ENCODE results near the gene AHNAK2. TPM values are rescaled to one million over a fixed set of nuclear protein-coding genes. Genes with fewer than 3 reads are reported as not detected.

Gene AHNAK2
- total RNA-seq, 1 experiment from 2014 or later = 223 TPM

- intact Hi-C loops (cut with micrococcal nuclease; ENCODE audit: unreplicated experiment) = no loop called here
- ATAC-seq (no peak), DNase-seq (ENCODE audit: low read depth, low spot score) (no peak)
- TF ChIP-seq, protein P1, sequence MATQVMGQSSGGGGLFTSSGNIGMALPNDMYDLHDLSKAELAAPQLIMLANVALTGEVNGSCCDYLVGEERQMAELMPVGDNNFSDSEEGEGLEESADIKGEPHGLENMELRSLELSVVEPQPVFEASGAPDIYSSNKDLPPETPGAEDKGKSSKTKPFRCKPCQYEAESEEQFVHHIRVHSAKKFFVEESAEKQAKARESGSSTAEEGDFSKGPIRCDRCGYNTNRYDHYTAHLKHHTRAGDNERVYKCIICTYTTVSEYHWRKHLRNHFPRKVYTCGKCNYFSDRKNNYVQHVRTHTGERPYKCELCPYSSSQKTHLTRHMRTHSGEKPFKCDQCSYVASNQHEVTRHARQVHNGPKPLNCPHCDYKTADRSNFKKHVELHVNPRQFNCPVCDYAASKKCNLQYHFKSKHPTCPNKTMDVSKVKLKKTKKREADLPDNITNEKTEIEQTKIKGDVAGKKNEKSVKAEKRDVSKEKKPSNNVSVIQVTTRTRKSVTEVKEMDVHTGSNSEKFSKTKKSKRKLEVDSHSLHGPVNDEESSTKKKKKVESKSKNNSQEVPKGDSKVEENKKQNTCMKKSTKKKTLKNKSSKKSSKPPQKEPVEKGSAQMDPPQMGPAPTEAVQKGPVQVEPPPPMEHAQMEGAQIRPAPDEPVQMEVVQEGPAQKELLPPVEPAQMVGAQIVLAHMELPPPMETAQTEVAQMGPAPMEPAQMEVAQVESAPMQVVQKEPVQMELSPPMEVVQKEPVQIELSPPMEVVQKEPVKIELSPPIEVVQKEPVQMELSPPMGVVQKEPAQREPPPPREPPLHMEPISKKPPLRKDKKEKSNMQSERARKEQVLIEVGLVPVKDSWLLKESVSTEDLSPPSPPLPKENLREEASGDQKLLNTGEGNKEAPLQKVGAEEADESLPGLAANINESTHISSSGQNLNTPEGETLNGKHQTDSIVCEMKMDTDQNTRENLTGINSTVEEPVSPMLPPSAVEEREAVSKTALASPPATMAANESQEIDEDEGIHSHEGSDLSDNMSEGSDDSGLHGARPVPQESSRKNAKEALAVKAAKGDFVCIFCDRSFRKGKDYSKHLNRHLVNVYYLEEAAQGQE (IDR thresholded peaks at IDR 0.05; ENCODE audit: insufficient read depth in 1 of 2, low read depth in 2 of 2, low read length in 1 of 2) = no peak
- TF ChIP-seq POLR2AphosphoS5 (IDR thresholded peaks at IDR 0.05; ENCODE audit: low read depth, low read length) = no peak
- TF ChIP-seq SIN3A (IDR thresholded peaks at IDR 0.05; ENCODE audit: borderline replicate concordance, insufficient read depth, low read depth, low read length) = no peak
- TF ChIP-seq, protein P2, sequence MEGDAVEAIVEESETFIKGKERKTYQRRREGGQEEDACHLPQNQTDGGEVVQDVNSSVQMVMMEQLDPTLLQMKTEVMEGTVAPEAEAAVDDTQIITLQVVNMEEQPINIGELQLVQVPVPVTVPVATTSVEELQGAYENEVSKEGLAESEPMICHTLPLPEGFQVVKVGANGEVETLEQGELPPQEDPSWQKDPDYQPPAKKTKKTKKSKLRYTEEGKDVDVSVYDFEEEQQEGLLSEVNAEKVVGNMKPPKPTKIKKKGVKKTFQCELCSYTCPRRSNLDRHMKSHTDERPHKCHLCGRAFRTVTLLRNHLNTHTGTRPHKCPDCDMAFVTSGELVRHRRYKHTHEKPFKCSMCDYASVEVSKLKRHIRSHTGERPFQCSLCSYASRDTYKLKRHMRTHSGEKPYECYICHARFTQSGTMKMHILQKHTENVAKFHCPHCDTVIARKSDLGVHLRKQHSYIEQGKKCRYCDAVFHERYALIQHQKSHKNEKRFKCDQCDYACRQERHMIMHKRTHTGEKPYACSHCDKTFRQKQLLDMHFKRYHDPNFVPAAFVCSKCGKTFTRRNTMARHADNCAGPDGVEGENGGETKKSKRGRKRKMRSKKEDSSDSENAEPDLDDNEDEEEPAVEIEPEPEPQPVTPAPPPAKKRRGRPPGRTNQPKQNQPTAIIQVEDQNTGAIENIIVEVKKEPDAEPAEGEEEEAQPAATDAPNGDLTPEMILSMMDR (IDR thresholded peaks at IDR 0.05) = no peak
- no peak for TF ChIP-seq TCF7L2 (IDR thresholded peaks at IDR 0.05; ENCODE audit: low read depth, low read length)
- BruUV-seq (replicated peaks) = no TSS peak
- no peak overlapping the region for H3K27ac ChIP-seq (ENCODE audit: low read length)
- H3K27me3 ChIP-seq (ENCODE audit: control insufficient read depth, insufficient read depth, low read length) = no peaks in the 10 kb centered on the region
- H3K36me3 ChIP-seq (ENCODE audit: control insufficient read depth, insufficient read depth, low read length) = no peaks in the 10 kb centered on the region
- H3K4me3 ChIP-seq (ENCODE audit: low read depth in 2 of 2, low read length in 2 of 2) = no peak overlapping the region
- ChIA-PET CTCF (interaction anchor here (0.5 kb wide), 1 partner anchor 50 kb away, joined by 3 read pairs; no protein-coding TSS in a partner anchor), POLR2A (interaction anchor here (0.7 kb wide), 1 partner anchor 16 kb away, joined by 3 read pairs; no protein-coding TSS in a partner anchor)
- in situ Hi-C loops (cut with HindIII; ENCODE audit: low pct_unique_long_range_greater_than_20kb, low sequenced_read_pairs) = no loop called here
- H3K4me1 ChIP-seq (ENCODE audit: control insufficient read depth, insufficient read depth, low read length) = no peaks in the 10 kb centered on the region; the same call in 1 of the 2 replicates
- H3K9me3 ChIP-seq (ENCODE audit: control insufficient read depth, insufficient read depth, low read depth, low read length) = no peaks in the 10 kb centered on the region
Observed at GRCh38 chr14:104925214-104925854, 52.8 kb downstream of the AHNAK2 start.

GRCh38 chr14:104924421-104925213, 53.6 kb downstream of the AHNAK2 start, which contains the start of gene PLD4:
PLD4 (plus strand) TSS chr14:104924879; CDS start chr14:104927141, 2,262 bp downstream.
- no peaks in the 10 kb centered on the region for H3K36me3 ChIP-seq (ENCODE audit: control insufficient read depth, insufficient read depth, low read length)
- no peak within 1 kb of the TSS for H3K4me3 ChIP-seq (ENCODE audit: low read depth in 2 of 2, low read length in 2 of 2)
- ChIA-PET CTCF (interaction anchor here (0.5 kb wide), 1 partner anchor 50 kb away, joined by 3 read pairs; no protein-coding TSS in a partner anchor), POLR2A (no interaction called here)
- no peaks in the 10 kb centered on the region for H3K9me3 ChIP-seq (ENCODE audit: control insufficient read depth, insufficient read depth, low read depth, low read length)
- no peak for DNase-seq (ENCODE audit: low read depth, low spot score)
- intact Hi-C loops (cut with micrococcal nuclease; ENCODE audit: unreplicated experiment) (no loop called here), in situ Hi-C loops (cut with HindIII; ENCODE audit: low pct_unique_long_range_greater_than_20kb, low sequenced_read_pairs) (no loop called here)
- no TSS peak for BruUV-seq (replicated peaks)
- H3K27ac ChIP-seq (ENCODE audit: low read length) = no peak within 1 kb of the TSS
- no peaks in the 10 kb centered on the region for H3K27me3 ChIP-seq (ENCODE audit: control insufficient read depth, insufficient read depth, low read length)
- peak; percentile 46; the same call in 1 of the 2 replicates for ATAC-seq
- no peaks in the 10 kb centered on the region; the same call in 1 of the 2 replicates for H3K4me1 ChIP-seq (ENCODE audit: control insufficient read depth, insufficient read depth, low read length)
- TF ChIP-seq, protein P2 (IDR thresholded peaks at IDR 0.05) = no peak
- TF ChIP-seq TCF7L2 (IDR thresholded peaks at IDR 0.05; ENCODE audit: low read depth, low read length) = no peak
- no peak for TF ChIP-seq POLR2AphosphoS5 (IDR thresholded peaks at IDR 0.05; ENCODE audit: low read depth, low read length)
- no peak for TF ChIP-seq SIN3A (IDR thresholded peaks at IDR 0.05; ENCODE audit: borderline replicate concordance, insufficient read depth, low read depth, low read length)
- TF ChIP-seq, protein P1 (IDR thresholded peaks at IDR 0.05; ENCODE audit: insufficient read depth in 1 of 2, low read depth in 2 of 2, low read length in 1 of 2) = no peak
